Endothelial cell (in vitro differentiated cells): ENCODE results near the gene POSTN. TPM values are rescaled to one million over a fixed set of nuclear protein-coding genes. Genes with fewer than 3 reads are reported as not detected.

Source experiments
- DNase-seq: peaks from one replicate; pipeline ENCODE4 v3.0.0; 2021; ENCODE audit warnings: low spot score
- H3K27ac Mint-ChIP-seq: one replicate; pipeline ENCODE4 v1.8.0; 2021; ENCODE audit warnings: mixed read lengths, inconsistent platforms; ENCODE audit not compliant: unreplicated experiment
- H3K27me3 Mint-ChIP-seq: one replicate; pipeline ENCODE4 v1.8.0; 2021; ENCODE audit warnings: mild to moderate bottlenecking, moderate library complexity, mixed read lengths, inconsistent platforms; ENCODE audit not compliant: unreplicated experiment
- H3K36me3 Mint-ChIP-seq: one replicate; pipeline ENCODE4 v1.8.0; 2021; ENCODE audit warnings: mild to moderate bottlenecking, low read depth, mixed read lengths, inconsistent platforms; ENCODE audit not compliant: unreplicated experiment
- H3K4me1 Mint-ChIP-seq: one replicate; pipeline ENCODE4 v1.8.0; 2021; ENCODE audit warnings: mild to moderate bottlenecking, mixed read lengths, inconsistent platforms; ENCODE audit not compliant: unreplicated experiment
- H3K4me3 Mint-ChIP-seq: one replicate; pipeline ENCODE4 v1.8.0; 2021; ENCODE audit warnings: mild to moderate bottlenecking, mixed read lengths, inconsistent platforms; ENCODE audit not compliant: unreplicated experiment
- H3K9me3 Mint-ChIP-seq: one replicate; pipeline ENCODE4 v1.8.0; 2021; ENCODE audit warnings: mixed read lengths, inconsistent platforms; ENCODE audit not compliant: unreplicated experiment
- CTCF ChIP-seq: fragments of 200-600 bp; sonication (generic); IDR thresholded peaks from one replicate; pipeline ENCODE4 v1.5.0; 2021; ENCODE audit warnings: antibody characterized with exemption; ENCODE audit not compliant: unreplicated experiment
- total RNA-seq: library from RNA; stranded (reverse); fragmentation: NEBNext Ultra II Directional; extraction: Animal tissue kit (Norgen Biotek cat#: 25700); gene quantifications from one replicate; pipeline ENCODE4 v1.2.1, GENCODE V29; 2021; ENCODE audit not compliant: unreplicated experiment

POSTN gene
- total RNA-seq, 1 donor from 2014 or later = 0.41 TPM

GRCh38 chr13:37531049-37531448, 67.5 kb downstream of the POSTN start:
- no peaks in the 10 kb centered on the region for H3K36me3 Mint-ChIP-seq
- DNase-seq = no peak
- no peaks in the 10 kb centered on the region for H3K27me3 Mint-ChIP-seq
- H3K9me3 Mint-ChIP-seq = peaks cover 6% of the 10 kb centered on the region
- TF ChIP-seq CTCF = no peak
- no peaks in the 10 kb centered on the region for H3K4me1 Mint-ChIP-seq
- no peak overlapping the region for H3K4me3 Mint-ChIP-seq
- H3K27ac Mint-ChIP-seq = no peak overlapping the region

- Mint-ChIP-seq H3K27me3 (no peaks in the 10 kb centered on the region), H3K27ac (no peak overlapping the region), H3K4me1 (no peaks in the 10 kb centered on the region), H3K9me3 (peaks cover 6% of the 10 kb centered on the region), H3K36me3 (no peaks in the 10 kb centered on the region), H3K4me3 (no peak overlapping the region)
- no peak for TF ChIP-seq CTCF
- DNase-seq = no peak
Observed at GRCh38 chr13:37529751-37530385, 68.7 kb downstream of the POSTN start.

GRCh38 chr13:37526710-37527473, 71.7 kb downstream of the POSTN start:
- no peak for TF ChIP-seq CTCF
- H3K27me3 Mint-ChIP-seq = no peaks in the 10 kb centered on the region
- no peak overlapping the region for H3K27ac Mint-ChIP-seq
- H3K36me3 Mint-ChIP-seq = no peaks in the 10 kb centered on the region
- no peak for DNase-seq
- H3K9me3 Mint-ChIP-seq = peaks cover 6% of the 10 kb centered on the region
- H3K4me1 Mint-ChIP-seq = no peaks in the 10 kb centered on the region
- no peak overlapping the region for H3K4me3 Mint-ChIP-seq

- no peak for TF ChIP-seq CTCF
- Mint-ChIP-seq H3K27me3 (no peaks in the 10 kb centered on the region), H3K4me3 (no peak overlapping the region), H3K27ac (no peak overlapping the region), H3K36me3 (no peaks in the 10 kb centered on the region), H3K4me1 (no peaks in the 10 kb centered on the region), H3K9me3 (no peaks in the 10 kb centered on the region)
- no peak for DNase-seq
Observed at GRCh38 chr13:37515226-37515625, 83.3 kb downstream of the POSTN start.
